HuH-7 (cell line): ENCODE results near the gene ESRRG.
A peak's percentile ranks its signal among the peaks of the same experiment; 100 is the strongest.
"Not testable (repeated sequence)": the region's sequence is repeated elsewhere in the genome, so short reads cannot be mapped to it uniquely, and the experiment has no call there.

ENCODE experiments used
- DNase-seq: peaks from one replicate; pipeline ENCODE4 v3.0.0; 2011; ENCODE audit warnings: low spot score

The ESRRG gene

DNA sequence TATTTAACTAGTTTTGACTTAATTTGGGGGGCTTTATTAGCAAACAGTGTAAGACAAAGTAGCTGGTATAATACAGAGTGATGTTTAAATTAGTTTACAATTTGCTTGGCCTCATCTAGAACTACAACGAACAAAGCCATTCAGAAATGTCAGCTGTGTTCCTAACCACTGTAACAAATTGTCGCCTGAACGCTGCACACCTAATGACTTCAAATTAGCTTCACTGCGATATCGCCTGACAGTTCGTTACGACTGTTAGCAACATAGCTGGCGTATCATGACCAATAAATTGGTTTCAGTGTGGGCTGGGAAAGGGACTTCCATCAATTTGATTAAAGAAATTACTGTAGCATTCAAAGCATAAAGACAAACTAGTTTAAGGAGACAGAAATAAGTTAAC is 160.1 kb downstream of the ESRRG start:
- DNase-seq = no peak

DNA sequence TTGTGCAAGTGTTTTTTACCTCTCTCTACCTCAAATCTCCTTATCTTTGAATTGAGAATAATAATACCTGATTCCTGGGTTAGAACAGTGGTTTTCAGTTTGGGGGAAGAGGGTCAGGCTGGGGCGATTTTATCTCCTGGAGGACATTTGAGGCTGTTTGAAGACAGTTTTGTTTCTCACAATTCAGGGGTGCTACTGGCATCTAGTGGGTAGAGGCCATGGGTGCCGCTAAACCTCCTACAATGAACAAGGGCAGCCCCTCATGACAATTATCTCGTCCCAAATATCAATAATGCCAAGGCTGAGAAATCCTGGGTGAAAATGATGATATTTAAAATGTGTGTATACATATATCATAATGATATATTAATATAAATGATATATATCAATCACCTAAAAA is 160.8 kb downstream of the ESRRG start:
- peak; percentile 1 for DNase-seq

GRCh38 chr1:216560527-216560926 is 162.7 kb downstream of the ESRRG start:
- DNase-seq = no peak

DNA sequence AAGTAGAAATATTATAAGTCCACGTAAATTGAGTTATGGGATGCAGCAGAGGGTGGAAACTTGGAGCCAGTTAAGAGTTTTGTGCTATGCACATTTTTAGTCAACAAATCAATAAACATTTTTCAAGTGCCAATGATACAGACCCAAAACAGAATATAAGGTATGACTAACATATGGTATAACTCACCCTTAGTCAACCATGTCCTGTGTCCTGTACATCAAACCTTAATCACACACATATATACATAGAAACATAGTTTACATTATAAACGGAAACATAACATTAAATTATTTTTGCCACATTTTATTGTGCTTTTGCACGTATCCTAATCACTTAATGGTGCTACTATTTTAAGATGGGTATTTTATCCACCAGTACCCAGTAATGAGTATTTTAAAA is 163.9 kb downstream of the ESRRG start:
- DNase-seq = no peak

DNA sequence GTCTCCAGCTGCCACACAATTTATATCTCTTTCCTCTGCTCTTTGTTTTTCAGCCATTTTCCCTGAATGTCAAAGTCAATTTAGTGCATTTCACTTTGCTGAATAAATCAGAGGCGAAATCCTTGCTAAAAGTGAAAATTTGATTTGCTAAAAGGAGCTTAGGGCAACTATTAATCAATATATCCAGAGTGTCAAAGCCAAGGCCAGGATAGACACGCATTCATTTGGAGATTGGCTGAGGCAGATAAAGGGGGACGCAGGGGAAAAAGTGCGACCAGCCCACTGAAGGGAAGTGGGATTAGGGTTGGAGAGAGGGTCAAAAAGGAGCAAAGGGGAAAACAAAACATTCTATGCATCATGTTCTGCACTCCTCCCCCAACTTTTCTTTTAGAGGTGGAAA is 167.6 kb downstream of the ESRRG start:
- no peak for DNase-seq

- DNase-seq = no peak
Measured at GRCh38 chr1:216554934-216555333, 168.3 kb downstream of the ESRRG start.

DNA sequence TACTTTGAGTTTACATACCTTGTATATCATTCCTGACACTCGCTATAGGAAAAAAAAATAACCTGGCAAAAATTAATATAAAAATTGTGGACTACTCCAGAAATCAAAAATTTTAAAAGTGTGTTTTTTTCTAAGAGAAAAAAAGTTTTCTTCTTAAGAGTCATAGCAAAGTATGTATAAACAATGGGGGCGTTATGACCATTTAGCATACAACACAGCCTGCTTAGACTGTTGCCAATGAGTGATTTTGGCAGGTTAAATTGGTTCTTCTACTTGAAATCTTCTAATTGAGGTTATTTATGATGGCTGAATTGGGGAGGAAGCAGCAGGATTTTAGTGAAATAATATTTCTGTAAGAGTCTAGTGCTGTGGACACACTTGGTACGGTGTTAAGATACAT is 169.5 kb downstream of the ESRRG start:
- no peak for DNase-seq

DNA sequence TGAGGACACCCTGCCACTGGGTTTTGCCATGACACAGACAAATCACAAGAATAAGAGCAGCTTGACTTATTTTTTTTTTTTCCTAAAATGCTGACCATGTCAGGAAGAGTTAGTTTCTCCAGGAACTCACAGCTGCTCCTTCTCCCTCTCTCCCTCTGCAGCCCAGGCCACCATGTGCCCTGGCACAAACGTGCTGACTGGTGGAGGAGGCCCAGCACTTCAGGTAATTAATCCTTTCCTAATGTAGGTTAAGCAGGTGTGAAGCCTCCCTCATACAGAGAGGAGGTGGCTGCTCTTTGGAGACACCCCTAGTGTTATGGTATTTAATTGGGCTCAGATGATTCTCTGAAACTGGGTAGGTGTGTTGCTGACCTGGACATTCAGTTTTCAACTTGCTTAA is 170.2 kb downstream of the ESRRG start:
- no peak for DNase-seq

GRCh38 chr1:216549796-216550195 is 173.4 kb downstream of the ESRRG start:
- DNase-seq = no peak

GRCh38 chr1:216542741-216543140 is 180.5 kb downstream of the ESRRG start:
- DNase-seq = no peak

DNA sequence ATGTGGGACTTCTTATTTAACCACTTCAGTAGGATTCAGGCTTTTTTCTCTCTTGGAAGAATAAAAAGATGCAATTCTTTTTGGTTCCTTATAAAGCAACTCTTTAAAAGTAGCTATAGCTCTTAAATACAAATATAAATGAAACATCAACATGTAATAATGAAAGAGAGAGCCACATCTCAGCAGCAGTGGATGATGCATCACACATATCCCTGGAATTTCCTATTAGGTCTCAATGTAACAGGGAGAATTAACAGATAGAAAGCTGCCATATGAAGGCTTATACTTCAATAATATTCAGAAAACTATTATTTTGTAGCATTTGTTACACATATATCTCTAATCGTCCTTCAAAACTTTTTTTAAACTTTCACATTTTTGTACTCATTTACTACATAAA is 181.0 kb downstream of the ESRRG start:
- no peak for DNase-seq

DNA sequence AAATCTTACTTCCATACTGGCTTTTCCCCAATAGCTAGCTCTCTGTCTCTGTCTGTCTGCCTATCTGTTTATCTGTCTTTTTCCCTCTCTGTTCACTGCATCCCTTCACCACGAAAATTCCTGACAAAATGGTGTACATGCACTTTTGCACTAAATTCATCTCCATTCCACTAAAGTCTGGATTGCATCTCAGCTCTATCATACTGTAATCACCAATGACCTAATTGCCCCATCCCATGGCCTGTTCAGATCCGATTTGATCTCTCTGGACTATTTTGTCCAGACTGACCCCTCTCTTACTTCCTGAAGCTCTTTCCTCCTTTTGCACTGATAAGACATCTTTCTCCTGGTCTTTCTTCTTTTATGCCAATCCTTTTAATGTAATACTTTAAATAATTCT is 187.5 kb downstream of the ESRRG start:
- DNase-seq = no peak

DNA sequence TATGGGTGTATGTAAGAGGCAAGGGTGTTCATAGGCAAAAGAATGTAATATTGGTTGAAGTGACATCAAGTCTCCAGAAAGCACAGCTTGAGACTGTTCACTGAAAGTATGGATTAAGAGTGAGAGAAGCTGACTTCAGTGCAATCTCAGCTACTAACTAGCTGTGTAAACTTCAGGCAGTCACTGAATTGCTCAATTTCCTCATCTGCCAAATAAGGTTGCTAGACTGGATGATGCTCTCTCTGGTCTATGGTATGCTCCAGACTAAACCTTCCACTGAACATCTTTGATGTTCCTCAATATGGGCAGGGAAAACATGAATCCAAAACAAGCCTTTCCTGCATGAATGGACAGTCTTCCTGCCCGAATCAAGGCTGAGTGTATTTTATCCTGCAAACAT is 188.2 kb downstream of the ESRRG start:
- DNase-seq = peak; percentile 7

GRCh38 chr1:216533776-216534175 is 189.5 kb downstream of the ESRRG start:
- no peak for DNase-seq

DNA sequence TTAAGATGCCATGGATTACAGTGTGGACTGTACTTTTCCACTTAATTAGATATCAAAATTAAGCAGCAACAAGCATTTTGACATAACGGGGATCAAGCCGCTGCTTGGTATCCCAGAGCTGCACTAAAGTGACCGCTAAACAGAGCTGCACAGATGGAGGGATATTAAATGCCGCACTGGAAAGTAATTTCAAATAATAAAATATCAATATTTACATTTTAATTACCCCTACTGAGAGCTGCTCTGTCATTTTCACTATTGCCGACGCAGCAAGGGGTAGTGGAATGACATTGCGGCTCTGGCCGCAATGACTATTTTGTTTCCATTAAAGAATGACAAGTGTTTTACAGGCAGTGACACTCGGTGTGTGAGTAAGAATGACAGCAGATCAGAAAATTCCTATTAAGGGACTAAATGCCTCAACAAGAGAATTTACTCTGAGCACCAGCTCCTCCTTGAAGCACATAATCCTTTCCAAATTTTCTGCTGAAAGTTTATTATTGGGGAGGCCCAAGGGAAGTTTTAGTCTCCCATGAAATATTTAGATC is 190.9 kb downstream of the ESRRG start:
- DNase-seq = no peak

DNA sequence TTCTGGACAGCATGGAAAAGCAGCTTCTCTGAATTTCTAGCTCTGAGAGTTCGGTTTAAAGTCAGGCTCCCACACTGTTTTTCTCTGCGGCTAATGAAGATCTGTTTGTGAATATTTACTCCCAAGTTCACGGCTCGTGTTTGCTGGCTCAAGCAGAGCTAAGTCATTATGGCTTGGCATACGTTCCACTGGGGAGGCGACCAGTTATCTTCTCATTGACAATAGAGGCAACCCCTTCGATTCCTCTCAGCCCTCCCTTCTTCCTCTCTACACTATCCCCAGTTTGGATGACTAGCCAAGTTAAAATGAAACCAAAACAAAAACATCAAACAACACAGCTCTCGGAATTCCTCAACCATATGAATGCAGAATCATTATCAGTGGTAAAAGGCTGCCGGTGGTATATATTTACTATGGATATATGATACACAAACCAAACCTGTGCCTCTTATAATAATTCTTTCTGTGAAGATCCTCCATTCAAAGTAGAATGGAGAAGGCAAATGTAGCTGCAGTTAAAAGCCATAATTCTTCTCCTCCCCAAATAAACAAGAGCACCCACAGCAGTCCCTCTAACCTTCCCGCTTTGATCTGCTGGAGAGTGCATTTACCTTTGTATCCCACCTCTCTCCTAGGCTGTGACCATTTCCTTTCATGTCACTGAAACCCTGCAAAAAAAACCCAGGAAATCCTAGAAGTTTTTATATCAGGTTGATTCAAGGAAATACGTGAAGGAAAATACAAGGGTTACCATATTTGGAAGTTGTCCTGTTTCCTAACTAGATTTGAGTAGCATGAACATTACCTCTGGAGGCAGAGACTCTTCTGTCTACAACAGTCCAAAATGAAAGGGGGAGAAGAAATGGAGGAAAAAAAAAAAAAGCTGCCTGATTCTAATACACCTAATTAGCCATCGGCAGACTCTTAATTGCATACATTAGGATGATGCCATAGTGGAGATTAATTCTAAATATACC is 191.7 kb downstream of the ESRRG start:
- peak; percentile 3 for DNase-seq

GRCh38 chr1:216529851-216530250 is 193.4 kb downstream of the ESRRG start:
- DNase-seq = not testable (repeated sequence)

GRCh38 chr1:216528816-216529215 is 194.4 kb downstream of the ESRRG start:
- DNase-seq = peak; percentile 25

DNA sequence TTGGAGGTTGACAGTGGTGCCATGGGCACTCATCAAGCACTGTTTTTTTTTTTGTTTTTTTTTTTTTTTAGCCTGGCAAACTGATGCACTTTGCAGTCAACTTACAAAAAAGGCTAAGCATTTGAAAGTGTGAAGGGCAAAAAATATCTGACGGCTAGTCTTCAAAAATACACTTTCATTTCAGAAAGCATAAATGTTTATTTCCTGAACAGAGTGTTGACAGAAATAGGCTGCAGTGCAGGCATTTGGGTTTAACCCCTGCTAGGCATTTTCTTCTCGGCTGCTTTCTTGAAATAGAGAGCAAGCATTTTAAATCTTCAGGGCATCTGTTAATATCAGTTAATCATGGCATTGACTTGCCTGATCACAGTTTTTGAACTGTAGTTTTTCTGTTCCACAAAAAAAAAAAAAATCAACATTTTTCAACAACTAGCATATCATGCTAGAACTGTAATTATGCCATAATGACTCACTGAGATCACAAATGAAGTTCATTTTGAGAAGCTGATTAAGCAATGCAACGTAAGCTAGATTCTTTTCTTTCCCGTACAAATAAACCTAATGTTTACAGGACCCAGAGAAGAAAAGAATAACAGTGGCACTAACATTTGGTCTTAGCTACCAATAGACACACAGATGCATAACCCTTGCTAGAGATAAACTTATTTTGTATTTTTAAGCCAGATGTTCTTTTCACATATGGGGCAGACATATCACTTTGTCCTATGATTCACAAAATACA is 199.6 kb downstream of the ESRRG start:
- DNase-seq = no peak

DNA sequence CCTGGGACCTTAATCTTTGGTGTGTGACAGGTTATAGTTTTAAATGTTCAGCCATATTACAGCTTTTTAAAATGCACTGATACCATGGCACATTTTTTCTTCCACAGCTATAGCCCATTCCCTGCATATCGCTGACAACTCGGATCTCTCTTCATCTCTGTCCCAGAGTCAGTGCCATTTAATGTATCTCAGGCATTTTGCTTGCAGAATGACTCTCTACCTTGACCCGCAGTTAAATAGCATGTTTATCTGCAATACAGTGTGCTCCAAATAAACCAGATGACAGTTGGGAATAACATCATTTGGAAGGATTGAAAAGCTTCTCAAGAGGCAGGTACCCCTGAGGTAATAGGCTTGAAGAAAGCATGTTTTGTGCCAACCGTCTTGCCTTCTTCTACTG is 200.2 kb downstream of the ESRRG start:
- no peak for DNase-seq

- no peak for DNase-seq
Measured at GRCh38 chr1:216521477-216521876, 201.8 kb downstream of the ESRRG start.

DNA sequence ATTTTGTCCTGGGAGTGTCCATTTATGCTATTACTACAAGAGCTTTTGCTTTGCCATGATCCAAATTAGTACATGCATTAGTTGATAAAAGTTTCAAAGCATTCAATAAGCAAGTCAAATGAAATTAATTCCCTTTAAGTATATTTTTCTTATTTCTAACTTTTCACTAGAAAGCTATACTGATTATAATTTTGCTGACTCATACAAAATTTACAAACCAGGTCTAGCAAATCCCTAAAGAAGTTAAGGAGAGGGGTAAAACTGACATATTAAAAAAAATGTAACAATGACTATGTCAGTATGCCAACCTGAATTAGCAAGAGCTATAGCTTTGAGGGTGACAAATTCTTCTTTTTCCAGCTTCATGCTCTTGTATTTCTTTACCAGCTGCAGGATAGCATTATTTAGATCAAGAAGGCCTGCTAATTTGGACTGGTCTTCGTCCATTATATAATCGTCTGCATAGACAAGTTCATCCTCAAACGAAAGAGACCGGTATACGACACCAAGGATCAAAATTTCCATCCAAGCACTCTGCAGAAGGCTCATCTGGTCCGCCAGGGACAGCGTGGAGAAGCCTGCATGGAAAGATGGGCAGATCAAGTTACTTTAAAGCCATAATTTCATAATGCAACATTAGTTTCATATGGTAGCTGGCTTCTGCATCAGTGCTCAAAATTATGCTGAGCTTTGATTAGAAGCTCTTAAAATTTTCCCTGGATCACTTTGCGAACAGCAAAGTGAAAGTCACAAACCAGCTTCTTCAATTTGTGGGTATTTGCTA is 204.2 kb downstream of the ESRRG start:
- DNase-seq = no peak
